ENCODE measurements around the gene DTD2. TPM values are rescaled to one million over a fixed set of nuclear protein-coding genes. Genes with fewer than 3 reads are reported as not detected.
"Not testable (repeated sequence)": the region's sequence is repeated elsewhere in the genome, so short reads cannot be mapped to it uniquely, and the experiment has no call there.

Gene DTD2
- total RNA-seq: 12.8 TPM

DNA sequence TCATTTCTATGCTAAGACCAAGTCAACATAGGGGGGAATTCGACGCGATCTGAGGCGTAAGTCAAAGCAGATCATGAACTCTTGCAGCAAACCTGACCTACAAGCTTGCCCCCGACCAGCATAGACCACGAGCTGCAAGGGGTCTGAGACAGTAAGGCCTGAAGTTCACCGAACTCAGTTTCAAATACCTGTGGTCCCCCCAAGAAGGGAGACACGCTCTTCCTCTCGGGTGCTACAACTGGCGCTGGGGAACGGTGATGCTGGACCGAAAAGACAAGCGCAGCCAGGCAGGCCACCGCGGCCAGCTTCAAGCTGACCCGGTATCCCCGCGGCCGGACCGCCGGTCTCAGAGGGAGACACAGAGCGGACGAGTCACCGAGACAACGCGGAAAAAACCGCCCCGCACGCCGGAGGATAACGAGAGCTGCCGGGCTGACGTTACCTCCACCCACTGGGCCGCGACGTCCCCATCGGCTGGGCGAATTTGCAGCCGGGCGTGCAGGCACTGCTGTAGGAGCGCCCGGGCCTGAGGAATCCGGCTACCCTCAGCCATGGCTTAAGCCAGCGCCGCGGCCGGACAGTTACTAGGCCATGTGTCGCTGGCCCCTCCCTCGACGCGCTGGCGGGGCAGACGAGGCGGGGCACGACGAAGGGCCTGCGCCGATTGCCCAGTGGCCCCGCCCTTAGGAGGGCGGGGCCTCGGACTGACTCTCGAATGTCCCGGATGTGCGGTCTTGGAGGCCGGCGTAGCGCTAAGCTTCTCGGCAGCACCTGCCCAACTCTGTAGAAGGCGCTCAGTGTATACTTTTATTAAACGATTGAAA, at the start of gene DTD2:
Gene DTD2 (minus strand): TSS at position 666 of the 824 bp plus-strand sequence. CDS start 113 bp downstream, at position 553.
- DNase-seq (ENCODE audit: low spot score) (peak; percentile 95), ATAC-seq (peak; percentile 98)

- DNase-seq (ENCODE audit: low spot score): no peak
These were observed 48.1 kb upstream of the DTD2 start for GRCh38 chr14:31505411-31505810.

DNA sequence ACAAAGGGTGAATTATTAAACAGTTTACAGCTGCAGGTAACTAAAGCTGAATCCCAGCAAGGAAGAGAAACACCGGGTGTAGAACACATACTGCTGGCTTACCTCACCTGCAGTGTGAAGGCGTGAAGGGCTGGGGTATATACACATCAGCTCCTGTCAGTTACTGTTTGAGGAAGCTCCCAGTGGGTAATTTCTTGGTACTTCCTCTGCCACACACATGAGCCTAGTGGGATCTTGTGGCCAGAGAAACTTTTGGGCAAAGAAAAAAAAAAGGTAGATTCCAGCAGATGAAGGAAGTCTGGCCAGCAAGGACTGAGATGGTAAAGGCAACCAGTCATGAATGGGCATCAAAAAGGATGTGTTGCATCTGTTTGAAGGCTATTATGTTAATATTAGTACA, 44.6 kb upstream of the DTD2 start:
- ATAC-seq: no peak
- no peak for DNase-seq (ENCODE audit: low spot score)

More at GRCh38 chr14:31505411-31505810, 48.1 kb upstream of the DTD2 start:
- no peak for ATAC-seq

DNA sequence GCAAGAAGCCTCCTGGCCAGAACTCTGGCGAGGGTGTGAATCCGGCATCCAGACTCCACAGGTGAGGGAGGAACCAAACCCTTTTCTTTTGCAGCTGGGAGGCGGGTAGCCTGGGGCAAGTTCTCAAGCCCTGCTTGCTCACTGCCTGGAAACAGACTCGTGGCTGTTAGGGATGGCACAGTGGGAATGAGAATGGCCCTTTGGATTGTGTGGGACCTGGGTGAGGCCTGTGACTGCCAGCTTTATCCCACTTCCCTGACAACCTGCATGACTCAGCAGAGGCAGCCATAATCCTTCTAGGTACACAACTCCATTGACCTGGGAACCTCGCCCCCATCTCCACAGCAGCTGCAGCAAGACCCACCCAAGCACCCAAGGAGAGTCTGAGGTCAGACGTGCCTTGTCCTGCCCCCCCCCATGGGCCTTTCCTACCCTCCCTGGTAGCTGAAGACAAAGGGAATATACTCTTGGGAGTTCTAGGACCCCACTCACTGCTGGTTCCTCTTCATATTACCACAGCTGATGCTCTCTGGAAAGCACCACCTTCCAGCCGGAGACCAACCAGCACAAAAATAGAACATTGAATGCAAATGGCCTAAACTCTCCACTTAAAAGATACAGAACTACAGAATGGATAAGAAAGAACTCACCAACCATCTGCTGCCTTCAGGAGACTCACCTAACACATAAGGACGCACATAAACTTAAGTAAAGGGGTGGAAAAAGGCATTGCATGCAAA, 35.6 kb upstream of the DTD2 start:
- ATAC-seq (no peak), DNase-seq (ENCODE audit: low spot score) (no peak)

- no peak for DNase-seq (ENCODE audit: low spot score)
- no peak for ATAC-seq
These were observed 32.4 kb upstream of the DTD2 start for GRCh38 chr14:31489691-31490090.

- no peak for ATAC-seq
These were observed 30.6 kb upstream of the DTD2 start, which contains the start of gene GPR33 for GRCh38 chr14:31487886-31488285. GPR33 (minus strand) TSS chr14:31488039; CDS start chr14:31483965, 4,074 bp downstream.

GRCh38 chr14:31486764-31487163, 29.5 kb upstream of the DTD2 start:
- DNase-seq (ENCODE audit: low spot score) (no peak), ATAC-seq (no peak)

More at GRCh38 chr14:31487886-31488285, 30.6 kb upstream of the DTD2 start, which contains the start of gene GPR33:
- DNase-seq (ENCODE audit: low spot score): no peak

DNA sequence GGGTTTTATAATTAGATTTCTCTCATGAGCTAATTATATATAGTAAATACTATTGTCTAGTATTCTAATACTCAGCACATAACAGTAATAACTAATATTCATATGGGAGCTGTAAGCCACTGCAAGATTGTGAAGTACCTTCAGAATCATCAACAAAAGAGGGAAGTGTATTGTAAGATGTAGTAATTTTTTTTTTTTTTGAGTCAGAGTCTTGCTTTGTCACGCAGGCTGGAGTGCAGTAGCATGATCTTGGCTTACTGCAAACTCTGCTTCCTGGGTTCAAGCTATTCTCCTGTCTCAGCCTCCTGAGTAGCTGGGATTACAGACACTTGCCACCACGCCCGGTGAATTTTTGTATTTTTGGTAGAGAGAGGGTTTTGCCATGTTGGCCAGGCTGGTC, 27.4 kb upstream of the DTD2 start:
- DNase-seq (ENCODE audit: low spot score): no peak
- ATAC-seq: no peak

GRCh38 chr14:31480156-31480555, 22.9 kb upstream of the DTD2 start:
- ATAC-seq (no peak), DNase-seq (ENCODE audit: low spot score) (no peak)

- ATAC-seq: no peak
- DNase-seq (ENCODE audit: low spot score): no peak
These were observed 21.7 kb upstream of the DTD2 start for GRCh38 chr14:31479027-31479426.

DNA sequence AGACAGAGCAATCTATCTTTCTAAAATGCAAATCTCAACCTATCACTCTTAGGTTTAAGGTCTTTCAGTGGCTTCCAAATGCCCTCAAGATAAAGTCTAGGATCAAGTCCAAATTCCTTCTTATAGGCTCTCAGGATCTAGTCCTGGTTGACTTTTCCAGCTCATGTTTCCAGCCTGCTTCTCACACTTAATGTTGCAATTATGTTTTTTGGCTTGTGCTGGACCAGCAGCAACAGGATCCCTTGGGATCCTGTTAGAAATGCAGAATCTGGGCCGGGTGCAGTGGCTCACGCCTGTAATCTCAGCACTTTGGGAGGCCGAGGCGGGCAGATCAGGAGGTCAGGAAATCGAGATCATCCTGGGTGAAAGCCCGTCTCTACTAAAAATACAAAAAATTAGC, 19.9 kb upstream of the DTD2 start:
- ATAC-seq: no peak
- no peak for DNase-seq (ENCODE audit: low spot score)

- ATAC-seq (no peak), DNase-seq (ENCODE audit: low spot score) (no peak)
These were observed 19.0 kb upstream of the DTD2 start for GRCh38 chr14:31476131-31476866.

GRCh38 chr14:31466554-31466953, 9.2 kb upstream of the DTD2 start:
- ATAC-seq (no peak), DNase-seq (ENCODE audit: low spot score) (no peak)

DNA sequence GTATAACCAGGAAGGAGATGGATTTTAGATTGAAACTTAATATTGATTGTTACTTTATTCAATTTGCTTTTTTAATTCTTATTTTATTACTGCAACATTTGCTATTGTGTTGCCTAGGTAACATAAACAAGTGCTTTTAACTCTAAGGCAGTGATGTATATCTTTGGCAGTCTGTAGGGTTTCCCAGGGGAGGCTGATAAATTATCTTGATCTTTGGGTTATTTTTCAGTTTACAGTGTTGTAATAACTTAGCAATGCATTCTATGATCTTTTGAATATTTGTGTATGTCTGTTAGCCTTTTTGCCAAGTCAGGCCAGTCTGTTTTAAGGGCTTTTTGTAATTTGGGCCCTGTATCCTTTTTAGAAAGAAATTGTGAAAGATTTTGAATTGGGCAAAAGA, 7.8 kb upstream of the DTD2 start:
- no peak for ATAC-seq
- no peak for DNase-seq (ENCODE audit: low spot score)

- not testable (repeated sequence) for ATAC-seq; DNase-seq (ENCODE audit: low spot score)
These were observed 5.1 kb upstream of the DTD2 start for GRCh38 chr14:31462450-31462849.

GRCh38 chr14:31461545-31461944, 4.2 kb upstream of the DTD2 start:
- ATAC-seq (no peak), DNase-seq (ENCODE audit: low spot score) (no peak)

DNA sequence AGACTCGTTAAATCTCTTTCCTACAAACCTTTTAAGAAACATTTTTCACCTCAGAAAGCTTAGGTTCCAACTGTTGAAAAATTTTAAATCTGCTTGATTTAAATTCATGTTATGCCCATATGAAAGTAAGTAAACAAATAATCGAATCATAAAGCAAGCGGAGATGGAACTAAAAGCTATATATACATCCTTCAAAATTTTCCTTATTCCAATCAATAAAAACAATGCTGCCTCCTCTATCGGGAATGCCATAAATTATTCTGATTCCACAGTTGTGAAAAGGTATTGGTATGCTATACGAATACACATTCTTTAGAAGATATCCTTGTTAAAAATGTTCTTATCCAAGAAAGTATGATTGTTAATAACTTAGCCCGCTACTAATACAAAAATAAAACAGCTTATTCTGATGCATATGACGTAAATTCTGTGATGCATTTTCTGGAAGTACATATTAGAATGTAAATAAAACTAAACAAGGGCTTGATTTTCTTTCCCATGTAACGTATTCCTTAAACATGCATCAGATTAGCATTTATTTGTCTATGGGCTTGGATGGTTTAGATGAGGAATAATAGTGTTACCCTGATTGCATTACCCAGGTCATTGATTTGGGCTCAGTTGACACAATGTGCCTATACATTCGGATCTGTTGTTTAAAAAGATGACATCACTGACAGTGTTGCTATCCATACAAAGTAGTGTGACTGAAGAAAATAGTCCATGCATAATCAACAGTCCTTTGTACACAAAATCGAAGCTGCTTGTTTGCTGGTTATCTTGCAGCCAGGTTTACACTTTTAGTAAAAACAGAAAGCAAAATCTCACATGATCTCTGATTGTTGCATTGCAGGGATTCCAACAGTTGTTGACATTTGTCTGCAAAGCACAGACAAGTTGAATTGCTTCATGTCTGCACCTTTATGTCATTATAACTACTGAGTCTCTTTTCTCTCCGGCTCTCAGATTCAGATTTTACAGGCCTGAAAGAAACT, 656 bp upstream of the DTD2 start:
- DNase-seq (ENCODE audit: low spot score): no peak
- ATAC-seq: peak; percentile 24

DNA sequence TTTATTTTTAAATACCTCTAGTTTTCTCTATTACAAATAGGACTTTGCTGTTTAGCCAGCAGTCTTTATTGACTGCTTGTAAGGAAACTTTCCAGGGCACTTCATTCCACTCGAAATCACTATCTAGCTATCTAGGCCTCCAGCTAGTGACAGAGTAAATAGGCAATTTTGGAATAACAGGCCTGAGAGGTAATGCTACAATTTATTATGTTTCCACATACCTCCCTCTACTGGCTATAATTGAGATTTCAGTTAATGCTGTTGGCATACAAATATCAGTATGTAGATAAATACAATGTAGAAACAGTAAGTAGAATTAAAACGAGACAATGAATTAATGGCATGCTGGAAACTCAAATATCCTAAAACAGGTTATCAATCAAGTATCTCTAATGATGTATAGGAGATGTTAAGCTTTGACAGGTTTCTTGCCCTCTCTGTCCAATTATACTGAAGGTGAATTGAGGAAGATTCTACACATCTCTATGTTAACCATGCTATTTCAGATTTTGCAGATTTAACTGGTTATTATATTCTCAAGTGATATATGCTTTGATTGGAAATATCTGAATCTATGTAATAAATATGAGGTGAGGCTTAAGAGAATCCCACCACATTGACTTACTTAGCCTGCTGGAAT, 7.2 kb downstream of the DTD2 start:
- DNase-seq (ENCODE audit: low spot score) (no peak), ATAC-seq (peak; percentile 95)

DNA sequence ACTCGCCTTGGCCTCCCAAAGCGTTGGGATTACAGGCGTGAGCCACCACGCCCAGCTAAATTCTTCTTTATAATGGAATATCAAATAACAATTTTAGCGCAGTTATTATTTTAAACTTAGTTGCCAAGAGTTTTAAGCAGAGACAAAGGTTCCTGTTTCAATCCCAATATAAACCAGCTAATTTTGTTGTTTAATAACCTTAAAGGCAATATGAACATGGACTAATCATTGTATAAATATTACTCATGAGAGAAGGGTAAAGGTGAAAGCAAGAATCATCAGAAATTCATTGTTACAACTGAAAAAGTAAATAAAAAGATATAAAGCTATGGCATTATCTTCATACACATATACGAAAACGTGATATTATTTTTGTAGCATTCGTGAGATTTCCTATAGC, 8.2 kb downstream of the DTD2 start:
- DNase-seq (ENCODE audit: low spot score): no peak
- no peak for ATAC-seq

- ATAC-seq (no peak), DNase-seq (ENCODE audit: low spot score) (no peak)
These were observed 11.6 kb downstream of the DTD2 start for GRCh38 chr14:31445703-31446102.

Measured in left lobe of liver (tissue), 2 donors.